Thymus (tissue), 11 donors: ENCODE measurements around the gene HAGHL. TPM values are rescaled to one million over a fixed set of nuclear protein-coding genes. Genes with fewer than 3 reads are reported as not detected.
"Not testable (repeated sequence)": the region's sequence is repeated elsewhere in the genome, so short reads cannot be mapped to it uniquely, and the experiment has no call there.

Experiments
- DNase-seq, 9 donors: peaks; one replicate each; pipeline ENCODE4 v3.0.0-alpha.2; 2013; ENCODE audit warnings: low spot score in 9 of 9, low read depth in 6 of 9, missing footprints in 1 of 9
- H3K27ac ChIP-seq, 2 donors: one replicate each; pipeline ENCODE4 v1.5.1; 2013; ENCODE audit warnings: control low read depth in 1 of 2, low read depth in 1 of 2, low read length in 1 of 2, mild to moderate bottlenecking in 1 of 2, moderate library complexity in 1 of 2
- H3K27me3 ChIP-seq, 2 donors: one replicate each; pipeline ENCODE4 v1.5.1; 2013; ENCODE audit warnings: low read length in 1 of 2; ENCODE audit not compliant: control insufficient read depth in 2 of 2, insufficient read depth in 1 of 2
- H3K36me3 ChIP-seq, 2 donors: one replicate each; pipeline ENCODE4 v1.5.1; 2013; ENCODE audit warnings: low read length in 1 of 2, mild to moderate bottlenecking in 1 of 2, moderate library complexity in 1 of 2; ENCODE audit not compliant: control insufficient read depth in 2 of 2, insufficient read depth in 2 of 2
- H3K4me1 ChIP-seq, 2 donors: one replicate each; pipeline ENCODE4 v1.5.1; 2013; ENCODE audit warnings: low read length in 2 of 2; ENCODE audit not compliant: control insufficient read depth in 2 of 2, insufficient read depth in 2 of 2
- H3K4me3 ChIP-seq, 2 donors: one replicate each; pipeline ENCODE4 v1.5.1; 2013; ENCODE audit warnings: low read length in 2 of 2, control low read depth in 1 of 2, mild to moderate bottlenecking in 1 of 2
- H3K9me3 ChIP-seq, 2 donors: one replicate each; pipeline ENCODE4 v1.5.1; 2013; ENCODE audit warnings: low read length in 1 of 2, mild to moderate bottlenecking in 1 of 2; ENCODE audit not compliant: control insufficient read depth in 2 of 2, insufficient read depth in 1 of 2
- WGBS: extraction: QIAGEN DNeasy Blood & Tissue Kit; methylation state at CpG from one replicate; pipeline ENCODE4 v1.1.7; 2013; 5-methylcytosine and 5-hydroxymethylcytosine counted together
- polyA plus RNA-seq: library from polyadenylated mRNA; stranded (reverse); fragments of 200-250 nt; gene quantifications from one replicate; pipeline ENCODE4 v1.2.3, GENCODE V29; 2013
- total RNA-seq: library from RNA; stranded (reverse); fragments of 120-200 nt; gene quantifications from one replicate; pipeline ENCODE4 v1.2.4, GENCODE V29; 2013
- donor health status: healthy.

HAGHL gene
- total and polyA plus RNA-seq, 2 donors = 15.7 to 50.6 TPM

GRCh38 chr16:754121-754607 lies 27.3 kb downstream of the HAGHL start:
- H3K9me3 ChIP-seq, H3K27ac ChIP-seq, DNase-seq, H3K4me1 ChIP-seq, H3K36me3 ChIP-seq, H3K4me3 ChIP-seq: not testable (repeated sequence)
- 95% methylated on average over 11 of the region's 11 CpGs for WGBS
- peaks cover 0 to 42% of the 10 kb centered on the region in 2 donors for H3K27me3 ChIP-seq

GRCh38 chr16:754656-755055 lies 27.8 kb downstream of the HAGHL start:
- peaks cover 0 to 44% of the 10 kb centered on the region in 2 donors for H3K27me3 ChIP-seq
- DNase-seq = no peak
- no peaks in the 10 kb centered on the region for H3K9me3 ChIP-seq
- no peaks in the 10 kb centered on the region for H3K4me1 ChIP-seq
- H3K4me3 ChIP-seq = no peak overlapping the region
- WGBS = 5% methylated on average over 11 of the region's 11 CpGs
- H3K36me3 ChIP-seq = no peaks in the 10 kb centered on the region
- no peak overlapping the region for H3K27ac ChIP-seq

GRCh38 chr16:756428-756827 lies 29.5 kb downstream of the HAGHL start:
- Histone ChIP-seq H3K36me3 (no peaks in the 10 kb centered on the region), H3K4me1 (no peaks in the 10 kb centered on the region), H3K27me3 (peaks cover 0 to 36% of the 10 kb centered on the region in 2 donors), H3K9me3 (no peaks in the 10 kb centered on the region), H3K27ac (no peak overlapping the region), H3K4me3 (no peak overlapping the region)
- WGBS = 97% methylated on average over 5 of the region's 5 CpGs
- DNase-seq = no peak

GRCh38 chr16:759110-759910 lies 32.4 kb downstream of the HAGHL start:
- H3K4me1 ChIP-seq = no peaks in the 10 kb centered on the region
- H3K27ac ChIP-seq = no peak overlapping the region
- peaks cover 0 to 20% of the 10 kb centered on the region in 2 donors for H3K27me3 ChIP-seq
- H3K9me3 ChIP-seq = no peaks in the 10 kb centered on the region
- 96% methylated on average over 34 of the region's 34 CpGs for WGBS
- no peak for DNase-seq
- no peaks in the 10 kb centered on the region for H3K36me3 ChIP-seq
- no peak overlapping the region for H3K4me3 ChIP-seq

- H3K9me3 ChIP-seq = no peaks in the 10 kb centered on the region
- peaks cover 0 to 14% of the 10 kb centered on the region in 2 donors for H3K27me3 ChIP-seq
- H3K27ac ChIP-seq = no peak overlapping the region
- H3K36me3 ChIP-seq = no peaks in the 10 kb centered on the region
- DNase-seq = no peak
- H3K4me1 ChIP-seq = no peaks in the 10 kb centered on the region
- 94% methylated on average over 15 of the region's 15 CpGs for WGBS
- no peak overlapping the region for H3K4me3 ChIP-seq
These were observed 33.2 kb downstream of the HAGHL start for GRCh38 chr16:760065-760464.

- H3K4me1 ChIP-seq = no peaks in the 10 kb centered on the region
- H3K27ac ChIP-seq = no peak within 1 kb of the TSS
- H3K9me3 ChIP-seq = no peaks in the 10 kb centered on the region
- H3K36me3 ChIP-seq = no peaks in the 10 kb centered on the region
- H3K4me3 ChIP-seq = no peak within 1 kb of the TSS
- peaks cover 0 to 9% of the 10 kb centered on the region in 2 donors for H3K27me3 ChIP-seq
- WGBS = 95% methylated on average over 37 of the region's 37 CpGs
- DNase-seq = no peak
These were observed 33.8 kb downstream of the HAGHL start, which contains the start of gene MSLN for GRCh38 chr16:760545-761343. Gene MSLN (plus strand): TSS chr16:760734. CDS start chr16:762681, 1,947 bp downstream.

- peaks cover 0 to 6% of the 10 kb centered on the region in 2 donors for H3K27me3 ChIP-seq
- H3K9me3 ChIP-seq = no peaks in the 10 kb centered on the region
- H3K27ac ChIP-seq = no peak overlapping the region
- H3K4me3 ChIP-seq = no peak overlapping the region
- H3K4me1 ChIP-seq = no peaks in the 10 kb centered on the region
- 88% methylated on average over 22 of the region's 22 CpGs for WGBS
- no peak for DNase-seq
- H3K36me3 ChIP-seq = no peaks in the 10 kb centered on the region
These were observed 35.0 kb downstream of the HAGHL start for GRCh38 chr16:761625-762513.

GRCh38 chr16:762595-763268 lies 35.8 kb downstream of the HAGHL start:
- Histone ChIP-seq H3K4me3 (no peak overlapping the region), H3K27ac (no peak overlapping the region), H3K36me3 (no peaks in the 10 kb centered on the region), H3K9me3 (no peaks in the 10 kb centered on the region), H3K4me1 (no peaks in the 10 kb centered on the region), H3K27me3 (peaks cover 0 to 6% of the 10 kb centered on the region in 2 donors)
- no peak for DNase-seq
- WGBS = 93% methylated on average over 17 of the region's 17 CpGs
